HG03139 (cell line): ENCODE results near the gene MOBP.
A peak's percentile ranks its signal among the peaks of the same experiment; 100 is the strongest.
"Not testable (repeated sequence)": the region's sequence is repeated elsewhere in the genome, so short reads cannot be mapped to it uniquely, and the experiment has no call there.

Experiments
- ATAC-seq: cut with Tn5 transposase; IDR thresholded peaks from one replicate; pipeline ENCODE4 v1.9.1; 2021; ENCODE audit not compliant: unreplicated experiment

Gene MOBP, protein sequence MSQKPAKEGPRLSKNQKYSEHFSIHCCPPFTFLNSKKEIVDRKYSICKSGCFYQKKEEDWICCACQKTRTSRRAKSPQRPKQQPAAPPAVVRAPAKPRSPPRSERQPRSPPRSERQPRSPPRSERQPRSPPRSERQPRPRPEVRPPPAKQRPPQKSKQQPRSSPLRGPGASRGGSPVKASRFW

DNA sequence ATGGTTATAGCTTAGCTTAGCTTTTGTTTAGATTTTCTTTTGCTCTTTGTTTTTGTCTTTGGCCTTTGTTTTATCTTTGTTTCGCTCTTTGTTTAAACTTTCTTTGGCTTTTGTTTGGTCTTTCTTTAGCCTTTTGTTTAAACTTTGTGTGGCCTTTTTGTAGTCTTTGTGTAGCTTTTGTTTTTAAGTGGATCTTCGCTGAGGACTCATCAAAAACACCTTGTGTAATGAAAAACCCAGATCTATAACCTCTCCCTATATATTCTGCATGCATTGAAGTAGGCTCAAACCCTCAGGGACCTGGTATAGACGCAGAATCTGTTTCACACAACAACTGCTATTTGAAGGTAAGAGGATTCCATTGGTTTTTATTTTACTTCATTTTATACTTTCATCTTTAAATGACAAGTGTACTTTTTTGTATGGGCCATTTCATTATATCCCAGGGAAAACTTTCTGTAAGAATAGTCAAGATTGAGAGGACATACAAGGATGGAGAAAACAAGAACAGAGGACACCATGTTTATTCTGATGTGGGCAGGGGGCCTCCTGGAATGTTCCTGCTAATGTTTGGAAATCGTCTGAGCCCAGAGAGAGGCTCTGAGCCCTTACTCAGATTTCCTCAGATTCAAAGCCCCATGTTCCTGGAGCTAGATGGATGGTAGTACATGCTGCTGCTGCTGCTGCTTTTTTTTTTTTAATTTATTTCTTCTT lies at the start of gene MOBP:
Gene MOBP (plus strand): TSS at position 287 of the 714 bp plus-strand sequence. CDS start 34,390 bp downstream, outside the sequence.
- ATAC-seq: no peak

DNA sequence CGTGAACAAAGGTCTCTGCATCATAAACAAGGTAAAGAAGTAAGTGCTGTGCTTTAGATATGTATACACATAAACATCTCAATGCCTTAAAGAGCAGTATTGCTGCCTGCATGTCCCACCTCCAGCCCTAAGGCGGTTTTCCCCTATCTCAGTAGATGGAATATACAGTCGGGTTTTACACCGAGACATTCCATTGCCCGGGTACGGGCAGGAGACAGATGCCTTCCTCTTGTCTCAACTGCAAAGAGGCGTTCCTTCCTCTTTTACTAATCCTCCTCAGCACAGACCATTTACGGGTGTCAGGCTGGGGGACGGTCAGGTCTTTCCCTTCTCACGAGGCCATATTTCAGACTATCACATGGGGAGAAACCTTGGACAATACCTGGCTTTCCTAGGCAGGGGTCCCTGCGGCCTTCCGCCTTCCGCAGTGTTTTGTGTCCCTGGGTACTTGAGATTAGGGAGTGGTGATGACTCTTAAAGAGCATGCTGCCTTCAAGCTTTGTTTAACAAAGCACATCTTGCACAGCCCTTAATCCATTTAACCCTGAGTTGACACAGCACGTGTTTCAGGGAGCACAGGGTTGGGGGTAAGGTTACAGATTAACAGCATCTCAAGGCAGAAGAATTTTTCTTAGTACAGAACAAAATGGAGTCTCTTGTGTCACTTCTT lies 48.8 kb upstream of the MOBP start:
- ATAC-seq: not testable (repeated sequence)

DNA sequence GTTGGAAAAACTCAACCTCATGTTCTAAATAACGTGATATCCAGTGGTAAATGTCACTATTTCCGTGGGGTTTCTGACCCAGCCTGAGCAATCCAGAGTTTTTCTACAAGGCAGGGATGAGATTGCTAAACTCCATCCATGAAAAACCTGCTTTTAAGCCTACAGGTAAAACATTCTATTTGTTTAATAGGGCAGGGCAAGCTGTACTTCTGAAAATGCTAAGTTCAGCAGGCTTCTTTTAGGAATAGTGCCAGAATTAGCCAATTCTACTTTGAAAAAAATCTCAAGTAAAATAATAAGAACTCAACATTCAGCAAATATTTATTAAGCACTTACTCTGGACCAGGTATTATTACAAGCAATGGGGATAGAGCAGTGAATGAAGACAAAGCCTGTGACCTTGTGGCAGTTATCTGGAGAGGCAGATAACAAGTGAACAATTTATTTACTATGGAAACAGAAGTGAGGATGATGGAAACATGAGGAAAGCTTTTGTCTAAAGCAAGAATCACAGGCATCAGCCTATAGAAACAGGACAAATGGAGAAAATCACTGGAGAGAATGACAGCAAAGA lies 47.7 kb upstream of the MOBP start:
- no peak for ATAC-seq

DNA sequence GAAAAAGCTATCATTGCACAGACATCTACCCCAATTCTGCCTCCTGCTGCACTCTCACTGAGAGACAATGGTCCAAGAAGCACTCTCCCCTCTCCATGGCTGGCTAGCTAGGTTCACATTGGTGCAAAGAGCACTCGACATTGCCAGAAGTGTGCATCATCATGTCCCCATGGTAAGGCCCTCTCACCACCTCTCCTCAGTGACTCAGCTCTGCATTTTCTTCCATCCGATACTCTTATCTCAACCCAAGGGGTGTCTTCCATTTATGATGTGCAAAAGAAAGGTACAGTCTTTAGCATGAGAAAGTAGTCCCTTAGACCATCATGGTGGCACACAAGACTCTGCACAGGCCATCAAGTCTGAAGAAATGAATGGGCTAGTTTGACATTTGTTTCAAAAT lies 46.9 kb upstream of the MOBP start:
- no peak for ATAC-seq

DNA sequence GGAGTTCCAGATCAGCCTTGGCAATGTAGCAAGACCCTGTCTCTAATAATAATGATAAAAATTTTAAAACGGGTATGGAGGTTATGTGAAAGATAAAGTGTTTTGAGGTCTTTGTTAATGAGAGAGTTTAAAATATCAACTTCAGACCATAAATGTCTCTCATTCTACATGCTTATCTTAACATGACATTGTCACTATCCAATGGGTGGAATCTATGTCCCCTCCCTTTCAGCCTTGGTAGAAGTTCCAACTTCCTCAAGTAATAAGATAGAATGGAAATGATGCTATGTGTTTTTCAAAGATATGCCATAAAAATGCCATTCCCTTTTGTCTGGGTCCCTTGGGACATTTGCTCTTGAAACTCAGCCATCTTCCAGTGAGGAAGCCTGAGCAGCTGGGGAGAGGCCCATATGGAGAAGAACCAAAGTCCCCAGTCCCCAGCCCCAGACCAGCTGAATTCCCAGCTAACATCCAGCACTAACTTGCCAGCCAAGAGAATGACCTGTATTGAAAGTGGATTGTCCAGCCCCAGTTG lies 44.0 kb upstream of the MOBP start:
- no peak for ATAC-seq

DNA sequence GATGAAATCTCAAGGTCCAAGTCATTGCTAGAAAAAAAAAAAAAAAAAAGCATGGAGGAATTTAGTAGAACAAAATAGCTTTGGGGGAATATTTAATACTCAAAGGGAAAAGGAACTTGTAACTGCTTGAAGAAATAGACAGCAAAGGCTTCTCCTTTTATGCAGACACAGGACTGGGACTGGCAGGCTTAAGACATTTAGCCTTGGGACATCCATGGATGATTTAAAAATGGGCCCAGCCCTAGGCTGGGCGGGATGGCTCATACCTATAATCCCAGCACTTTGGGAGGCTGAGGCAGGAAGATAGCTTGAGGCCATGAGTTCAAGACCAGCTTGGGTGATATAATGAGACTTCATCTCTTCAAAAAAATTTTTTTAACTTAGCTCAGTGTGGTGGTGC lies 41.2 kb upstream of the MOBP start:
- no peak for ATAC-seq

DNA sequence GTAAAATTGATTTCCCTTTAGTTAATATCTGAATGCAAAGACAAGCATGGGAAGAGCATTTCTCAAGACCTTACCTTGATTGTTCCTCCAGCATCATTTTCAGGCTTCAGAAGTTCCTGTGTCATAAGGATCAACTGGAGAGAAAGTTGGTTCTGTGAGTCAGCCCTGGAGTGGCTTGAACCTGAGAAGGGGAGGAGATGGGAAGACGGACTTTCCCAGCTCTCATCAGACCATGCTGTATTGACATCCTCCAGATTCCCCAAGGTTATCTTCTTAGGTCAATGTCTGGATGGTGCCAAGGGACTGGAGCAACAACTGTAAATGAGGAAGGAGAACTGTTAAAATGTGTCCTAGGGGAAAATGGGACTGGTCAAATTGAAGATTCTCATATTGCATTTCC lies 40.0 kb upstream of the MOBP start:
- ATAC-seq: no peak

DNA sequence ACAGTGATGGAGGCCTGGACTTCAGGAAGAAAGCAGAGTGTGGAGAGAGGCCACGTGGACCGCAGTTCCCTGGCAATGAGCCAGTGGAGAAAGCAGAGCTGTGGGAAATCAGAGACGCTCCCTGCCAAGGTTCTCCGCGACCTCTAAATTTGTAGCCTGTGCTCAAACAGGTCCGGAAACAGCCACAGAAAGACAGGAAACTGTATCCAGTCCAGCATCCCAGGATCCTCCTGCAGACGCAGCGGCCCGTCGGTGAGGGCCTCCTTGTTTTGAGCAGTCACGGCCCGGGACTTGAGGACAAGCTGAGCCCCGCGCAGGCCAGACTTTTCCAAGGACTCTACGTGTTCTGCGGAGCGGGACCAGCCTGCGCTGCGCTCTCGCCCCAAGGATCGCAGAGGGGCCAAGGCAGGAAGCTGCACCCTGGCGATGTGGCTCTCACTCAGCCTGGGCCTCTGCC lies 38.7 kb upstream of the MOBP start:
- no peak for ATAC-seq

DNA sequence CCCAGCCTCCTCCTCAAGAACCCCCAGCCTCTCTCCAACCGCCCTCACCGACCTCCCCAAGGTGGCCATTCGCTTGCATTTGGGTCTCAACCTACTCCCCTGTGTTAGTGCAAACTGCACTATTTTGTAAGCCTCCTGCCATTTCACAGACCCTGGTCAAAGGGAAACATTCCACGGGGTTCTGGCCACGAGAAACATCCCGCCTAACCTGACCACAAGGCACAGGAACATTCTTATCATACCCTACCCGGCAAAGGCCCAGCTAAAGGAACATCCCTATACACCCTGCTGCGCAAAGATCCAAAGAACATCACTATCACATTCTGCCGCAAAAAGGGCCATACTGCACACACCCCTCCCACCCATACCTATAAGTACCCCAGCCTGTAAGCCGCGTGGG lies 38.0 kb upstream of the MOBP start:
- ATAC-seq: no peak

DNA sequence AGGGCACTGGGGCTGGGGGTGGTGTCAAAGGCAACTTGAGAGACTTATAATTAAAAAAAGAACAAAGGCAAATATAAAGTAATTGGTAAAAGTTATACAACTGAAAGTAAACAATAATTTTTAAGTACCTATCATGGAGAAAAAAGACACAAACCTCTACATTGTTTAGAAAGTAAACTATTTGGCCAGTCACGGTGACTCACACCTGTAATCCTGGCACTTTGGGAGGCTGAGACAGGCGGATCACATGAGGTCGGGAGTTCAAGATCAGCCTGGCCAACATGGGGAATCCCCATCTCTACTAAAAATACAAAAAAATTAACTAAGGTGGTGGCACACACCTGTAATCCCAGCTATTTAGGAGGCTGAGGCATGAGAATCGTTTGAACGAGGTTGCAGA lies 35.1 kb upstream of the MOBP start:
- ATAC-seq: no peak

DNA sequence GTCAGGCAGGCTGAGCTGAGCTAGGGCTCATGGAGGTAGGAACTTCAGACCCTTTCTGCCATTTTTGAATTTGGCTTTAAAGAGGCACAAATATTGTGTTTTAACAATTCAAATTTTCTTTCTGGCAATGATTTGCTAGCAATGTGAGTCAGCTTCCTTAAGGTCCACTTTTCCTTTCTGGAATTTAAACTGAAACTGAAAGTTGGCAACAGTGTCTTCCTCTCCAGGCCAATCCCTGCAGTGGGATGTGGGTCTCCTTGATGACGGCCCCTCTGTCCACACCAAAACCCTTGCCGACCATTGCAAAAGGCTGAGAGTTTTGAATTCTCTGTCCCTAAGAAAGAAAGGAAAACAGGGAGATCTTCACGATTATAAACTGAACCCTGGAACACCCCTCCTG lies 33.8 kb upstream of the MOBP start:
- ATAC-seq: no peak

DNA sequence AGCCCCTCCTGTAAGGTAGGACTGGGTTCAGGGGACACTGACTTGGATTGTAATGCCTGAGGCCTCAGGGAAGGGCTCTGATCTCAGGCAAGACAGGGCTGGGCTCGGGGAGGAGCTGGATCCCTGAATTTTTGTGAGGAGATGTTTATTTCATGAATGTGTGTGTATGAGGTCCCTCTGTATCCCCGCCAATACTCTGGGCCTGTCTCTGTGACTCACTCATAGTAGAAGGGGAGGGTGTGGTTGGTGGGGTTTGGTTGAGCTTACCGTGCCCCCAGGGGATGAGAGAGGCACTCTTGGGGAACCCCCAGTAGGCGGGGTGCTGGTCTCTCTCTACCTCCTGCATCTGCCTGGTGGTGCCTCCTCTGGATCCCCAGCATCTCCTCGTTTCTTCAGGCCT lies 32.9 kb upstream of the MOBP start:
- ATAC-seq: no peak

DNA sequence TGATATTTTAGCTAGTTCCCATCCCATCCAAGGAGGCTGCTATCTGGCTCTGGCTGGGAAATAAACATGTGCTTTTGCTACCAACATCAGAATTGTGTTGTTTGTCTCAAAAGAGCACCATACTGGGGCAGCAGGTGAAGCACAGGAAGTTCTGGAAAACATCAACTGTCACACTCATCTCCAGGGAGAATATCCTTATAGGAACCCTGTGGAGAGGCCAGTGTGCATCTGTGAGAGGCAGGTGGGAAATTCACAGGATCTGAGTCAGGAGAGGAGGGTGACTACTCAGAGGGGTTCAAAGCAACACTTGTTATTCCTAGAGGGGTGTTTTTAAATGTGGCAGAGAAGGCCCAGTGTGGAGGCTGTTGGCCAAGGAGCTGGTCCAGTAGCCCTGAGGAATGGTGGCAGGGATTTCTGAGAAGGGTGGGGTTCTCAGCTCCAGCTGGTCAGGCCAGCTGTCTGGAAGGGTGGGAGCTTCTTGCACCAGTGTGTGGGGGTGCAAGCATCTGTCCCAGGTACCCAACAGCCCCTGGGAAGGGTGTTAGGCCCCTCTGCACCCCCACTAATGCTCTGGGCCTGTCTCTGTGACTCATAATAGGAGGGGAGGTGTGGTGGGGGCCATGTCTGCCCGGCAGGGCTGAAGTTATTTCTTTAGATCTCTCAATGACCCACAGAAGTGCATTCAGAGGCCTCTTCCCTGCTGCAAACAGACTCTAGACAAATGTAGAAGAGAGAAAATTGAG lies 32.3 kb upstream of the MOBP start:
- no peak for ATAC-seq

DNA sequence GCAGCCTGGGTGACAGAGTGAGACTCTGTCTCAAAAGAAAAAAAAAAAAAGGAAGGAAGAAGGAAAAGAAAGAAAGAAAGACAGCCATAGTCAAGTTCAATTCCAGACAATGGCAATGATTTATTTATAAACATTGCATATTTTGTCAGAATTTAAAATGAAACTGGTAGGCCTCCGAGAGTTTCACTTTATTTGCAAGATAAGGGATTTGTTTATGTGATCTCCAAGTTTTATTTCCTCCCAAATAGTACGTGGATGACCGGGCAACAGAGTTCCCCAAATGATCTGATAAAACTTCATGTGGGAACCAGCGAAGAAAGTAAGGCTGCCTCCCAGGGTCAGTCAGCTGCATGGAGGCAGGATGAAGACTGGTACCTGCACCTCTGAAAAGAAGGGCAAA lies 28.6 kb upstream of the MOBP start:
- no peak for ATAC-seq

DNA sequence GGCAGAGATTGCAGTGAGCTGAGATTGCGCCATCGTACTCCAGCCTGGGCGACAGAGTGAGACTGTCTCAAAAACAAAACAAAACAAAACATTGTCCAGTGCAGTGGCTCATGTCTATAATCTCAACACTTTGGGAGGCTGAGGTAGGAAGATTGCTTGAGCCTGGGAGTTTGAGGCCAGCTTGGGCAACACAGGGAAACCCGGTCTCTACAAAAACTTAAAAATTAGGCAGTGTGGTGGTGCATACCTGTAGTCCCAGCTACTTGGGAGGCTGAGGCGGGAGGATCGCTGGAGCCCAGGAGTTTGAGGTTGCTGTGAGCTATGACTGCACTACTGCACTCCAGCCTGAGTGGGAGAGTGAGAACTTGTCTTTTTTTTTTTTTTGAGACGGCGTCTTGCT lies 27.2 kb upstream of the MOBP start:
- no peak for ATAC-seq

DNA sequence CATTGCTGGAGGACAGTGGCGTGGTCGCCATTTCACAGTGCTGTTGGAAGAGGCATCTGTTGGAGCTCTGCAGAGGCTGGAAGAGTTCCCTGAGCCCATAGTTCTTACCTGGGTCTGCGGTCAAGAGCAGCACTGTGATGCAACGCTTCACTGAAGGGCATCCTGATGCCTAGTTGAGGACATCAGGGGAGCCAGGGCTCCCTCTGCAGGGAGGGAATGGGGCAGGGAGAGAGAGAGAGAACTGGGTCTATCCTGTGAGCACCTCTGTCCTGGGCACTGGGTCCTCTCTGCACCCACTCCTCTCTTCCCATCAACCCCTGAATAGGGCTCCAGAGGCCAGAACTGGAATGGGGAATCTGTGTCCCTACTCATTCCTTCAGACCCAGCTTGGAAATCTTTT lies 23.9 kb upstream of the MOBP start:
- no peak for ATAC-seq

DNA sequence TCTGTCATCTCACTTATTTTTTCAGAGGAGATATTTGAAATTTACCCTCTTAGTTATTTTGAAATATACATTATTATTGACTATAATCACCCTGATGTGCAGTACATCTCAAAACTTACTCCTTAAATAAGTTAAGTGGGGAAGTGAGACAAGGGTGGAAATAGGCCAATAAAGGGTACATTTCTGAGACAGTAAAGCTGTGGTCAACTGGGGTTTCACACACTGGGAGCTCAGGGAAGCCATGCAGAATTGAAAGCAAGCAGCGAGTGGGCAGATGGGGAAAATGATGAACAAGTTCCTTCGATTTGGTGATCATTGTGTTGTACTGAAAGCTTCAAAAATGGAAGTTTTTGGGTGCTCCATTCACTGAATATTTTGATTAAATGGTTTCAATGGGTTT lies 21.6 kb upstream of the MOBP start:
- ATAC-seq: no peak

DNA sequence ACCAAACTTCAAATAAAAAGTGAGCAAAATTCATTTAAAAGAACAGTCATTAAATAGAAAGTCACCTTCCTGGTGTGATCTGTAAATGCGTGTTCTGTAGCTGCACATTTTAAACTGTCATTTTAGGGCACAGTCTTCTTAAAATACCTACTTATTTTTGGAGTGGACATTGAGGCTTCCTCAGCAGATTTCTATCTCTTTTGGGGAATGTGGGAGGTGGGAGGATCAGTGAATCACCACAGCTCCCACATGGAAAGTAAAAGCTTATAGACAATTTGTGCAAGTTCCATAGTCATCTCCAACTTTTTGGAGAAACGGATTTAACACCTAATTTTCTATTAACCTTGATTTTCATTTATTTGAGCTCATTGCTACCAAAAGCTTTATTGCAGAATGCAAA lies 21.0 kb upstream of the MOBP start:
- ATAC-seq: no peak

DNA sequence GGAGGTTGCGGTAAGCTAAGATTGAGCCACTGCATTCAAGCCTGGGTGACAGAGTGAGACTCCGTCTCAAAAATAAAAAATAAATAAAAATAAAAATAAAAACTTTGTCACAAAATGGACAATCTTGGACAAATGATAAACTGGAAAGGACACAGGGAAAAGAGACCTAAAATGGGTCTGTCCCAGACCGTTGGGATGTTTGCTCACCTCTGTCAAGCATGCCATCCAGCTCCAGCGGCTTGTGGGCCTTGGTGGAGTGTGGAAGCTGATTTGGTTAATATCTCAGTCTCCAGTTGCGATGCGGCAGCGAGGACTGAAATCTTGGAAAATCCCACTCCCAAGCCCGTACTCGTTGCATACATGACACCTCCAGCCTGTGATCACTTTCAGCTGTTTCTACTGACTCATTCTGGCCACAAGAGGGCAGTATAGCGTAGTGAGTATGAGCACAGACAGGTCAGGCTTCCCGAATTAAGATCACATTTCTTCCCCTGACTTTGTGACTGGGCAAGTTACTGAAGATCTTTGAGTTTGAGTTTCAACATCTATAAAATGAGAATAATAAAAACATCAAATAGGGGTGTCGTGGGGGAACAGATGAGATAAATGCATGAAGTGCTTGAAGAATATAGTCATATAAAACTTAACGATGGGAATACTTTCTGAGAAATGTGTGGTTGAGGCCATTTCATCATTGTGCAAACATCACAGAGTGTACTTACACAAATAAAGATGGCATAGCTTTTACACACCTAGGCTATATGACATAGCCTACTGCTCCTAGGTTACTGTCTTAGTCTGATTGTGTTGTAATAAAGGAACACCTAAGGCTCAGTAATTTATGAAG lies 19.6 kb upstream of the MOBP start:
- peak; percentile 89 for ATAC-seq
